Karpas-422 (cell line): ENCODE data around the gene OR52B2. TPM values are rescaled to one million over a fixed set of nuclear protein-coding genes. Genes with fewer than 3 reads are reported as not detected.
"Not testable (repeated sequence)": the region's sequence is repeated elsewhere in the genome, so short reads cannot be mapped to it uniquely, and the experiment has no call there.

Experiments
- DNase-seq: peaks from one replicate; pipeline ENCODE4 v3.0.0-alpha.2; 2015
- H2AFZ ChIP-seq: fragments of 200-600 bp; sonication (generic); 2 replicates; pipeline ENCODE4 v1.6.1; 2014; ENCODE audit warnings: antibody characterized with exemption, low read length, mixed read lengths
- H3K27ac ChIP-seq: fragments of 200-600 bp; sonication (generic); 2 replicates; pipeline ENCODE4 v1.5.1; 2014; ENCODE audit warnings: mild to moderate bottlenecking, low read length, moderate library complexity
- H3K27me3 ChIP-seq: fragments of 200-600 bp; sonication (generic); 2 replicates; pipeline ENCODE4 v1.6.1; 2014; ENCODE audit warnings: low read length, mixed read lengths
- H3K36me3 ChIP-seq: fragments of 200-600 bp; sonication (generic); 2 replicates; pipeline ENCODE4 v1.6.1; 2014; ENCODE audit warnings: low read length, mixed read lengths; ENCODE audit not compliant: insufficient read depth
- H3K4me1 ChIP-seq: fragments of 200-600 bp; sonication (generic); 2 replicates; pipeline ENCODE4 v1.6.1; 2014; ENCODE audit warnings: mild to moderate bottlenecking, low read length, mixed read lengths
- H3K4me2 ChIP-seq: fragments of 200-600 bp; sonication (generic); 2 replicates; pipeline ENCODE4 v1.6.1; 2014; ENCODE audit warnings: low read length, low read depth, mild to moderate bottlenecking; ENCODE audit not compliant: poor library complexity, severe bottlenecking
- H3K4me3 ChIP-seq: fragments of 200-600 bp; sonication (generic); 2 replicates; pipeline ENCODE4 v1.5.1; 2014; ENCODE audit warnings: mild to moderate bottlenecking, antibody characterized with exemption, low read length, mixed read lengths
- H3K79me2 ChIP-seq: fragments of 200-600 bp; sonication (generic); 2 replicates; pipeline ENCODE4 v1.6.1; 2014; ENCODE audit warnings: mild to moderate bottlenecking, low read length, mixed read lengths
- H3K9ac ChIP-seq: fragments of 200-600 bp; sonication (generic); 2 replicates; pipeline ENCODE4 v1.6.0; 2014; ENCODE audit warnings: low read length
- H3K9me2 ChIP-seq: fragments of 200-600 bp; sonication (generic), shearing (Covaris generic); replicated peaks from 2 replicates; pipeline ENCODE4 v1.6.0; 2014; ENCODE audit warnings: mild to moderate bottlenecking, low read length, moderate library complexity; ENCODE audit not compliant: insufficient read depth
- H3K9me3 ChIP-seq: fragments of 300-700, 200-600 bp; sonication (generic); 2 replicates; pipeline ENCODE4 v1.6.1; 2014; ENCODE audit warnings: low read length, mixed read lengths
- H4K20me1 ChIP-seq: fragments of 200-600 bp; sonication (generic); 2 replicates; pipeline ENCODE4 v1.6.1; 2014; ENCODE audit warnings: mild to moderate bottlenecking, antibody characterized with exemption, low read length, low read depth; ENCODE audit not compliant: insufficient read depth
- total RNA-seq: library from RNA; depleted of rRNA; stranded (reverse); fragments of >200 nt; shearing (Covaris generic); gene quantifications from 2 replicates; pipeline ENCODE4 v1.2.3, GENCODE V29; 2014; ENCODE audit warnings: low replicate concordance

Gene OR52B2
- total RNA-seq, 1 experiment from 2014 or later = 0.26 TPM

- no peaks in the 10 kb centered on the region for H3K9me2 ChIP-seq
- no peak for DNase-seq
- H3K79me2 ChIP-seq = no peaks in the 10 kb centered on the region
- no peak overlapping the region for H3K4me2 ChIP-seq
- H3K27ac ChIP-seq = no peak overlapping the region
- no peaks in the 10 kb centered on the region for H3K9me3 ChIP-seq
- H3K4me1 ChIP-seq = no peaks in the 10 kb centered on the region
- no peak overlapping the region for H3K9ac ChIP-seq
- no peak overlapping the region for H2AFZ ChIP-seq
- H3K27me3 ChIP-seq = no peaks in the 10 kb centered on the region
- H4K20me1 ChIP-seq = no peaks in the 10 kb centered on the region
- no peaks in the 10 kb centered on the region for H3K36me3 ChIP-seq
- H3K4me3 ChIP-seq = no peak overlapping the region
These were observed 26.3 kb upstream of the OR52B2 start for GRCh38 chr11:6196396-6196795.

- Histone ChIP-seq H3K27ac (no peak overlapping the region), H3K9me2 (no peaks in the 10 kb centered on the region), H3K79me2 (no peaks in the 10 kb centered on the region), H4K20me1 (no peaks in the 10 kb centered on the region), H3K27me3 (no peaks in the 10 kb centered on the region), H3K4me1 (no peaks in the 10 kb centered on the region), H3K36me3 (no peaks in the 10 kb centered on the region), H3K9ac (no peak overlapping the region), H2AFZ (no peak overlapping the region), H3K4me3 (no peak overlapping the region), H3K4me2 (no peak overlapping the region), H3K9me3 (no peaks in the 10 kb centered on the region)
- DNase-seq = no peak
These were observed 24.0 kb upstream of the OR52B2 start for GRCh38 chr11:6194065-6194581.

- no peaks in the 10 kb centered on the region for H3K9me2 ChIP-seq
- H2AFZ ChIP-seq = no peak overlapping the region
- no peak overlapping the region for H3K9ac ChIP-seq
- no peaks in the 10 kb centered on the region for H3K4me1 ChIP-seq
- H3K79me2 ChIP-seq = no peaks in the 10 kb centered on the region
- H3K36me3 ChIP-seq = no peaks in the 10 kb centered on the region
- H3K9me3 ChIP-seq = no peaks in the 10 kb centered on the region
- no peak overlapping the region for H3K4me2 ChIP-seq
- H3K4me3 ChIP-seq = no peak overlapping the region
- no peak for DNase-seq
- no peak overlapping the region for H3K27ac ChIP-seq
- H4K20me1 ChIP-seq = no peaks in the 10 kb centered on the region
- H3K27me3 ChIP-seq = no peaks in the 10 kb centered on the region
These were observed 21.6 kb upstream of the OR52B2 start for GRCh38 chr11:6191742-6192141.

GRCh38 chr11:6175440-6175839, 5.3 kb upstream of the OR52B2 start:
- H4K20me1 ChIP-seq = no peaks in the 10 kb centered on the region
- no peak overlapping the region for H2AFZ ChIP-seq
- H3K27ac ChIP-seq = no peak overlapping the region
- H3K27me3 ChIP-seq = no peaks in the 10 kb centered on the region
- no peak overlapping the region for H3K4me3 ChIP-seq
- no peaks in the 10 kb centered on the region for H3K9me2 ChIP-seq
- H3K4me2 ChIP-seq = no peak overlapping the region
- no peaks in the 10 kb centered on the region for H3K36me3 ChIP-seq
- no peaks in the 10 kb centered on the region for H3K79me2 ChIP-seq
- DNase-seq = no peak
- H3K9ac ChIP-seq = no peak overlapping the region
- H3K9me3 ChIP-seq = no peaks in the 10 kb centered on the region
- no peaks in the 10 kb centered on the region for H3K4me1 ChIP-seq

GRCh38 chr11:6156628-6157359, 13.3 kb downstream of the OR52B2 start:
- Histone ChIP-seq H4K20me1 (no peaks in the 10 kb centered on the region), H3K4me1 (no peaks in the 10 kb centered on the region), H3K79me2 (no peaks in the 10 kb centered on the region), H2AFZ (no peak overlapping the region), H3K4me2 (no peak overlapping the region), H3K27ac (no peak overlapping the region), H3K9ac (no peak overlapping the region), H3K9me2 (no peaks in the 10 kb centered on the region), H3K27me3 (no peaks in the 10 kb centered on the region), H3K36me3 (no peaks in the 10 kb centered on the region), H3K9me3 (no peaks in the 10 kb centered on the region), H3K4me3 (no peak overlapping the region)
- no peak for DNase-seq

- no peak overlapping the region for H2AFZ ChIP-seq
- H3K4me3 ChIP-seq = no peak overlapping the region
- no peaks in the 10 kb centered on the region for H3K27me3 ChIP-seq
- no peaks in the 10 kb centered on the region for H3K4me1 ChIP-seq
- no peaks in the 10 kb centered on the region for H3K9me3 ChIP-seq
- H3K27ac ChIP-seq = no peak overlapping the region
- H3K36me3 ChIP-seq = no peaks in the 10 kb centered on the region
- no peaks in the 10 kb centered on the region for H3K79me2 ChIP-seq
- no peak for DNase-seq
- no peaks in the 10 kb centered on the region for H4K20me1 ChIP-seq
- no peaks in the 10 kb centered on the region for H3K9me2 ChIP-seq
- H3K4me2 ChIP-seq = no peak overlapping the region
- H3K9ac ChIP-seq = no peak overlapping the region
These were observed 18.0 kb downstream of the OR52B2 start for GRCh38 chr11:6152126-6152525.

GRCh38 chr11:6151117-6151516, 19.0 kb downstream of the OR52B2 start:
- no peak overlapping the region for H3K4me2 ChIP-seq
- no peak overlapping the region for H3K27ac ChIP-seq
- H3K79me2 ChIP-seq = no peaks in the 10 kb centered on the region
- H3K27me3 ChIP-seq = no peaks in the 10 kb centered on the region
- no peaks in the 10 kb centered on the region for H3K9me2 ChIP-seq
- H4K20me1 ChIP-seq = no peaks in the 10 kb centered on the region
- H2AFZ ChIP-seq = no peak overlapping the region
- no peak overlapping the region for H3K4me3 ChIP-seq
- no peaks in the 10 kb centered on the region for H3K36me3 ChIP-seq
- H3K4me1 ChIP-seq = no peaks in the 10 kb centered on the region
- peak; percentile 46 for DNase-seq
- no peak overlapping the region for H3K9ac ChIP-seq
- H3K9me3 ChIP-seq = no peaks in the 10 kb centered on the region

GRCh38 chr11:6143737-6144136, 26.4 kb downstream of the OR52B2 start:
- not testable (repeated sequence) for DNase-seq, H3K79me2 ChIP-seq, H3K27ac ChIP-seq, H3K4me1 ChIP-seq, H3K27me3 ChIP-seq, H3K9ac ChIP-seq, H4K20me1 ChIP-seq, H3K36me3 ChIP-seq, H2AFZ ChIP-seq, H3K4me2 ChIP-seq, H3K9me2 ChIP-seq, H3K9me3 ChIP-seq, H3K4me3 ChIP-seq
